Limb (tissue), 2 donors: ENCODE results near the gene MICU1.
A peak's percentile ranks its signal among the peaks of the same experiment; 100 is the strongest.
"Not testable (repeated sequence)": the region's sequence is repeated elsewhere in the genome, so short reads cannot be mapped to it uniquely, and the experiment has no call there.

ENCODE experiments used
- DNase-seq, 2 donors: peaks; one replicate each; pipeline ENCODE4 v3.0.0-alpha.2; 2016; ENCODE audit errors: extremely low spot score in 2 of 2

Gene MICU1

GRCh38 chr10:72389716-72390115, 236.2 kb downstream of the MICU1 start:
- no peak for DNase-seq

GRCh38 chr10:72389014-72389413, 236.9 kb downstream of the MICU1 start:
- DNase-seq: no peak

- DNase-seq: no peak
Observed at GRCh38 chr10:72388062-72388461, 237.8 kb downstream of the MICU1 start.

GRCh38 chr10:72386916-72387586, 238.8 kb downstream of the MICU1 start:
- no peak for DNase-seq

GRCh38 chr10:72385724-72386123, 240.2 kb downstream of the MICU1 start:
- DNase-seq: no peak

GRCh38 chr10:72384982-72385381, 240.9 kb downstream of the MICU1 start:
- not testable (repeated sequence) for DNase-seq

GRCh38 chr10:72379776-72380175, 246.1 kb downstream of the MICU1 start:
- DNase-seq: no peak

GRCh38 chr10:72379062-72379461, 246.8 kb downstream of the MICU1 start:
- no peak for DNase-seq

- no peak for DNase-seq
Observed at GRCh38 chr10:72375585-72375984, 250.3 kb downstream of the MICU1 start.

GRCh38 chr10:72375173-72375572, 250.7 kb downstream of the MICU1 start:
- DNase-seq: no peak

GRCh38 chr10:72370201-72370722, 255.6 kb downstream of the MICU1 start:
- DNase-seq: no peak

- no peak for DNase-seq
Observed at GRCh38 chr10:72367301-72367960, 258.4 kb downstream of the MICU1 start.

- no peak for DNase-seq
Observed at GRCh38 chr10:72365106-72365895, 260.6 kb downstream of the MICU1 start.

- peak; percentile 94 for DNase-seq
Observed at GRCh38 chr10:72364239-72364777, 261.6 kb downstream of the MICU1 start.

GRCh38 chr10:72356987-72357386, 268.9 kb downstream of the MICU1 start:
- no peak for DNase-seq

GRCh38 chr10:72356115-72356514, 269.8 kb downstream of the MICU1 start:
- DNase-seq: no peak

- DNase-seq: no peak
Observed at GRCh38 chr10:72355214-72355555, 270.7 kb downstream of the MICU1 start.

- DNase-seq: peak; percentile 94 to 96
Observed at GRCh38 chr10:72354356-72355213, 271.3 kb downstream of the MICU1 start, which contains the start of gene DNAJB12. DNAJB12 (minus strand) TSS chr10:72354919; CDS start chr10:72354897, 22 bp downstream.

GRCh38 chr10:72353965-72354355, 271.9 kb downstream of the MICU1 start:
- no peak for DNase-seq

- DNase-seq: no peak
Observed at GRCh38 chr10:72353028-72353964, 272.6 kb downstream of the MICU1 start.
